ENCODE results near the gene MYOM1.

The MYOM1 gene

GRCh38 chr18:3111523-3112240, 108.1 kb downstream of the MYOM1 start:
- DNase-seq = no peak

DNA sequence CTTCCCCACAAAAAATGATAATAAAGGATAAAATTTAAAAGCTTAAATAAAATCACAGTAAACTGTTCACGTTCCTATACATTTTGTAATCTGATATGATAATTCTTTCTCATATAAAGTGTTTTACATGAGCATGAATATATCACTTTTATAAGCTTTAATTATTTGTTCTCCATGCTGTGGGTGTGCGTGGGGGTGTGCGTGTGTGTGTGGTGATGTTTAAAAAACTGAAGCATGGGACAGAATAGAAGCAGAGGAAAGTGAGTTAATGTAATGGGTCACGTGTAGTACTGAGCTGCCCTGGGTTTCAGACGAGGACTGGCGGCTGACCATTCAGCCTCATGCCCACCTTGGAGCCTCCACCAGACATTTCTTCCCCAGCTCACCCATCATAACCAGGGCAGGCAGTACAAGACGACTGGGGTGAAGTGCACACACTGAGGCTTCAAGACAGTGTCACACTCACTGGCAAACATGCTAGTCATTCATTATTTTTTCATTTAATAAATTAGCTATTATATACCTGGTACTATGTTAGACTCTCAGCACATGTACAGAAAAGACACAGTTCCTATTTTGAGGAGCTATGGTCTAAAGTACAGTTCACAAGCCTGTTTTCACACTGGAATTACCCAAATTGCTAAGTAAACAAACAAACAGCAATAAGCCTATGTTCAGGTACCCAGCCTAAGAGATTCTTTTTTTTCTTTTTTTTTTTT, 109.6 kb downstream of the MYOM1 start:
- no peak for DNase-seq

GRCh38 chr18:3107740-3108151, 112.0 kb downstream of the MYOM1 start:
- no peak for DNase-seq

GRCh38 chr18:3104190-3105054, 115.3 kb downstream of the MYOM1 start:
- DNase-seq = no peak

DNA sequence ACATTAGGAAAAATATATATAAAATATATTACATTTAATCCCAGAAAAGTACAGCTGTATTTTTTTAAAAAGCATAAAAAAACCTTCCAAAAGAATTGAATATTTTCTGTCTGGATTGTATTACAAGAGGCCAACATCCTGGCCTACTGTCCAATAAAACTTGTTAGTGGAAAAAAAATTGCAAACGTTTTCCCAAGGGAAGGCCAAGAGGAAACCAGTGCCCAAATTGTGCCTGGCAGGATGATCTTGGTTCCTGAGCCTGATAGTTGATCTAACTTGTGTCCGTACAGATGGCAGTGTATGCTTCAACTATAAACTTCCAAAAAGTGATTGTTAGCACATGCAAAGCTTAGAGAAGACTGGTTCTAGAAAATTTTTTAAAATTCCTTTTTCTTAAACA, 116.2 kb downstream of the MYOM1 start:
- no peak for DNase-seq

DNA sequence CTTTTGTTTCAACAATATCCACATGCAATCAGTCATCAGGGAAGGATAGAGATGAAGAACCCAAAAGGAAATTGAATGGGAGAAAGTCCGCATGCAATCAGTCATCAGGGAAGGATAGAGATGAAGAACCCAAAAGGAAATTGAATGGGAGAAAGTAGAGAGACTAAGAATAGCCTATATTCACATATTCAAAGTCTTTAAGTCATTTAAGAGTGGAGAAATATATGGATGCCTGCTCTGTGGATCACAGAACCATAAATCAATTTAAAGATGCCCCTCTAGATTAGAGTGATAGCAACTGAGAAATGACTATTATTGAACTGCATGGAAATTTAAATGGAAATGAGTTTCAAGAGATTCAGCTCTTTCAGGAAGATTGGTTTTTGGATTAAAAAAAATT, 116.8 kb downstream of the MYOM1 start:
- no peak for DNase-seq

GRCh38 chr18:3100498-3101132, 119.2 kb downstream of the MYOM1 start:
- no peak for DNase-seq

- DNase-seq = no peak
Measured at GRCh38 chr18:3099327-3099726, 120.4 kb downstream of the MYOM1 start.

DNA sequence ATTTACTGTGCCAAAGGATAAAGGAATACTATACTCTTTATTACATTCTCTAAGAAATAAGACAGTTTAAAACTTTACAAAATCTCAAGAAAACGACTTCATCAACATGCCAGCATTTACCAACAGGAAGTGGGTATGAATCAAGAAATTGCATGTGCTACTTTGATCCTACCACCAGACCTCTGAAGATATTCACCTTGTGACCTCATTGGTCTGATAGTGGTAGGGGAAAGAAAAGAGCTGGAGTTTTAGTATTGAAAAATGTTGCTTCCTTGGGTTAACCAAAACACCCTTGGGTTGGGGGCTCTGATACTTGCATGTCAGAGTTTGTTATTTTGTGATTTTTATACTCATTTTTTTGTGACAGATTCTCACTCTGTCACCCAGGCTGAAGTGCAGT, 122.7 kb downstream of the MYOM1 start:
- no peak for DNase-seq

DNA sequence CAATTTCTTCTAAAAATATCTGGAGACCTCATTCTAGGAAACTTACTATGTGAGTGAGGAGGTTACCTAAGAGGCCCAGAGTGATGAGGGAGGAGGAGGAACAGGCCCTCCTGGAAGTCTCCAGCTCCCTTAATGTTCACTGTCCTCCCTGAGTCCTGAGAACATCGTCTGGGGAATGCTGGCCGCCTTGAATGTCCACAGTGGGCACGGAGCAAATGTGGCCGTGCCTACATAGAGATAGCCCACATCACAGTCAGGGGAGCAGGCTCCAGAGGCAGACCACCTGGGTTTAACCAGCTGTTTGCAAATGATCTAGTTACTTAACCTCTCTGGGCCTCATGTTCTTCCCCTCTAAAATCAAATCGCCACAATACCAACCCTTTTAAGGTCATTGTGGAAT, 123.8 kb downstream of the MYOM1 start:
- no peak for DNase-seq

DNA sequence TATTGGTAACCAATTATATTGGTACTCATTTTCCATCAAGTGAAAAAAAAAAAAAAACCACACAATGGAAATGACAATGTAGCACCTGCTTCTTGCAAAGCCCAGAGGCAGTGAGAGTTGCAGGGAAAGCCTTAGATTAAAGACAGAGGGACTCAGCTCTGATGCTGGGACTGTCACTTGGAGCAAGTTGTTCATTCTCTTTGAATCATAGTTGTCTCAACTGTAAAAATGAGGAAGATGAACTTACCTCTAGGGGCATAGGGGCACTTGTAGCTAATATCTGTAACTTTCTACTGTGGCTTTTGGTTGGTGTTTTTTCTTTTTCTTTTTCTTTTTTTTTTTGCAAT, 125.5 kb downstream of the MYOM1 start:
- DNase-seq = no peak

- DNase-seq = no peak
Measured at GRCh38 chr18:3093624-3094337, 126.0 kb downstream of the MYOM1 start.

DNA sequence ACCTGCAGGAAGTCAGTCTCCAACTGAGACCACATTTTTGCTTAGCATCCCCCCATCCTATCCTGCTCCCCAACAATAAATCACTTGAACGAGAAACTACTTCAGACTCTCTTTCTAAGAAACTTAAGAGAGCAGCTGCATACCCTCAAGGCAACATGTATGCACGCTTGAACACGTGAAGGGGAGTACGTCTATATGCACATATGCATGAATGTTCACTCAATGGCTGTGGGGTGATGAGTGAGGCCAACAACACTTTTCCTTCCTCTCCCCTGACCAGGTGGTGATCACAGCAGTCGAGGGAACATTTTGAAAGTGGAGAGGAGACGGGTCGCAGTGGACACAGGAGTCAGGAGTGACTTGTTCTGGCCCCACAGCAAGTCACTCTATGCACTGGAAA, 127.0 kb downstream of the MYOM1 start:
- no peak for DNase-seq

- no peak for DNase-seq
Measured at GRCh38 chr18:3089579-3089978, 130.2 kb downstream of the MYOM1 start.

DNA sequence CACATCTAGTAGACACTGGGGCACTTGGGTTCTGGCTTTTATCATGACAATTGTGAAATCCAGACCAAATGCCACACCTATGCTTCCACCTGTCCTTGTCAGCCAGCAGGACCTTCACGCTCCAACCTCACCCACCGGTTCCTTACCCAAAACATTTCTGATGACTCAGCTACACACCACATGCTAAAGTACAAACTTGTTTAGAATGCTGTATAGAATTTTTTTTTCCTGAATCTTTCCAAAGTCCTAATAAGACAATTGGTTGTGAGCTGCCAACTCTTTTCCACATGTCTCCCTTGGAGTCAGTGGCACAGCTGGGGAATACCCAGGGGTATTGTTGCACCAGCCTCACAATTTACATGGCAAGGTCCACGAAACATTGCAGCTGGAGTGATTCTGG, 131.3 kb downstream of the MYOM1 start:
- no peak for DNase-seq

GRCh38 chr18:3086871-3087270, 132.9 kb downstream of the MYOM1 start:
- DNase-seq = no peak

DNA sequence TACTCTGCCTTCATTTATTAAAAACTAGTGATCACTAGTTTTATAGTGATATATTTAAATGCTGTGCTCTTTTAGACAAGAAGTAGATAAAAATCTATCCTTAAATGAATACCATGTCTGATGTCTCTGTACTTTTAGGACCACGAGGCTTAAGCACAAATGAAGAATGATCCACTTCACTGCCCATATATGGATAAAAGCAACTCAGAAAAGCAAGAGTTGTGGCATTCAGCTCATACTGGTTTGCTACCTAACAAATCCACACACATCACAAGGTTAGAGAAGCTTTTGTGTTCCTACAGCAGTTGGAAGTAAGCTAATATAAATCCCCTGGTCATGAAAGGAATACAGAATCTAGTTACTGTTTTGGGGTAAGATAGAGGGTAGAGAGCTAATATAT, 134.2 kb downstream of the MYOM1 start:
- no peak for DNase-seq

DNA sequence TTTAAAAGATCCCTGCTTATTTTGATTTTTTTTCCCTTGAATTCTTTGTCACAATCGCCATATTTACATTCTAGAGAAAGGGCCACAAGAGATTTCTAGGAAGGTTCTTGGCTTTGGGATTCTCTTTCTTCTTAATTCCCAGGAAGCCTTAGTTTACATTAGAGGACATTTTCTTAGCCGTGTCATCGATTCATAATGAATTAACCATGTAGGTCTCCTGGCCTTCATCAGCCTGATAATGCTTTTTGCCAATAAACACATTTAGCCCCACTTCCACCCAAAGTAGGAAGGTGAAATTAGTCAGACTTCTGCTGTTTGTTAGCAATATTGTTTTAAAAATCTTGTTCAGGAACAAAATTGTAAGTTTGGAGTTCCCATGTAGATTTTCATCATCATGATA, 135.6 kb downstream of the MYOM1 start:
- DNase-seq = no peak

- no peak for DNase-seq
Measured at GRCh38 chr18:3083766-3084165, 136.0 kb downstream of the MYOM1 start.

DNA sequence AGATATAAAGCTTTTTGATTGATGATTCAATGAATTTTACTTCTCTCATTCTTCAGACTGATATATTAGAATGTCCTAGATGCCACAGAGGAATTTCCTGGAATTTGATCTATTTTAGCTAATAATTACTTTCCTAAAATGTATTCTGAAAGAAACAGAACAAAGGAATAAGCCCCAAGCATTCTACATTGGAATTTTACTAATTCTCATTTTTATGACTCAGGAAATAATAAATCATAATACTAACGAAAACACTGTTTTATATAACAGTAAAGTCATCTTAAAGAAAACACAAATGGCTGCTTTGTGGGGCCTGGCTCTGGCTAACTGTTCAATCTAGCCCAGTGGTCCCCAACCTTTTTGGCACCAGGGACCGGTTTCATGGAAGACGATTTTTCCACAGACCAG, 138.2 kb downstream of the MYOM1 start:
- DNase-seq = no peak

GRCh38 chr18:3079653-3080052, 140.1 kb downstream of the MYOM1 start:
- no peak for DNase-seq

- no peak for DNase-seq
Measured at GRCh38 chr18:3075491-3075890, 144.3 kb downstream of the MYOM1 start.

DNA sequence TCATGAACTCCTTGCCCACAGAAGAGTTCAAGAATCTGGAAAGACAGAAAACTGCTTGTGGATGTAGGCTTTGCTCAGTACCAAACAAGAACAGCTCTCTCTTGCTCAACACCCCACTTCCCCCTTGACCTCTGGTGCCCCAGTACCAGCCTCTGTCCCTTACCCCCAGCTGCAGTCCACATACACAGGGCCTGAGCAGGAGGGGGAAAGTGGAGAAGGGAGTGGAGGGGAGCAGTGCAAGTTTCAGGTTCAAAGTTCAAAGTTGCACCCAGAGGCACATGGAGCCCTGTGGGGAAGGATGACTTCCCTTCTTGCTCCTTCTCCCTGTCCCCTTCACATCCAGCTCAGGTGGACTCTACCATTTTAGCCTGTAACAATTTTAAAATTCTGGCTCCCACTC, 145.7 kb downstream of the MYOM1 start:
- DNase-seq = no peak
